AG09309 (cell line): ENCODE measurements around the gene TMIGD1.

Source experiments
- DNase-seq: peaks from one replicate; pipeline ENCODE4 v3.0.0-alpha.2; 2010; ENCODE audit warnings: low read depth
- H3K4me3 ChIP-seq: 2 replicates; pipeline ENCODE4 v1.5.1; 2011; ENCODE audit warnings: mild to moderate bottlenecking, low read depth, low read length, moderate library complexity; ENCODE audit not compliant: control insufficient read depth
- CTCF ChIP-seq: IDR thresholded peaks from 2 replicates; pipeline ENCODE4 v1.5.1; 2011; ENCODE audit warnings: mild to moderate bottlenecking, low read depth, low read length, inconsistent platforms; ENCODE audit not compliant: insufficient read depth, control insufficient read depth; ENCODE audit errors: missing control alignments

TMIGD1 gene

GRCh38 chr17:30378825-30379302 lies 45.0 kb upstream of the TMIGD1 start, which contains the start of gene CPD:
CPD (plus strand) TSS chr17:30378927; CDS start chr17:30378981, 54 bp downstream.
- no peak for TF ChIP-seq CTCF
- peak; percentile 77 for DNase-seq
- peak within 1 kb of the TSS; percentile 79 for H3K4me3 ChIP-seq

GRCh38 chr17:30378241-30378824 lies 44.5 kb upstream of the TMIGD1 start:
- DNase-seq: no peak
- TF ChIP-seq CTCF: no peak
- H3K4me3 ChIP-seq: peak overlapping the region; percentile 40

- TF ChIP-seq CTCF: no peak
- H3K4me3 ChIP-seq: peak overlapping the region; percentile 40; the same call in 1 of the 2 replicates
- no peak for DNase-seq
Measured at GRCh38 chr17:30377574-30378240, 43.9 kb upstream of the TMIGD1 start.

GRCh38 chr17:30376621-30377452 lies 43.0 kb upstream of the TMIGD1 start:
- H3K4me3 ChIP-seq: no peak overlapping the region
- TF ChIP-seq CTCF: no peak
- DNase-seq: peak; percentile 72

GRCh38 chr17:30375661-30376060 lies 41.8 kb upstream of the TMIGD1 start:
- DNase-seq: no peak
- no peak for TF ChIP-seq CTCF
- H3K4me3 ChIP-seq: no peak overlapping the region

- TF ChIP-seq CTCF: peak; percentile 9
- no peak overlapping the region for H3K4me3 ChIP-seq
- no peak for DNase-seq
Measured at GRCh38 chr17:30372755-30373154, 38.9 kb upstream of the TMIGD1 start.
